HL-60/S4 treated with phorbol 12-myristate 13-acetate at 8.2 ng/mL for 4 days and 3 days (cell line): ENCODE measurements around the gene SCIN.

ENCODE experiments used
- in situ Hi-C: fragments of 300-500 bp; cut with MboI; formaldehyde crosslinking; loops from 2 replicates; pipeline ENCODE4 v1.15.0; 2022; ENCODE audit warnings: low sequenced_read_pairs

SCIN gene

DNA sequence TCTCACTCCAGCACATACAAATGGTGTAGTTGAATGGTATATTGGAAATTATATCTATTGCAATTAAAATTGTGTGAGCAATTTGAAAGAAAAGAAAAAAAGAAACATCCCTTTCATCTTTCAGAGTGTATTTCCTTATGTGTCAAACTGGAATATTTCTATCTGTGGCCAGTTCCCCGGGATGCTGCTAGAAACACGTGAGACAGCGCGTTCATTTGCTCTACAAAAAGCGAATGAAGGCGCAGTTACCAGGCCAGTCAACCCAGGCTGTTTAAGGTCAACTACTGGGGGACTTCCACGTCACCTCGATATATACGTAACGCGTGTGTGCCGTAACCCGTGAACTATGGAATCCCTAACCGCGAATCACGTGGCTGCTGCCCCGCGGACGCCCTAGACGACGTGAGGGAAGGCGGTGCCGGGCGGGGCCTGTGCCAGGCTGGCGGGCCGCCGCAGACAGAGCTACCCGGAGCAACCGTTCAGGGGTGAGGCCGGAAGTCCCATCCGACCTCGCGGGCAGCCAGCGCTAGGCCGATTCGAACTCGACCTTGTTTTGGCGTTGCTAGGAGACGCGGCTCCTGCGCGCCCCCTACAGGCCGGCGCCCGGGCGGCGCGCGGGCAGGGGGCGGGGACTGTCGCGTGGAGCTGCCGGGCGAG is 115.8 kb downstream of the SCIN start:
- in situ Hi-C loops: loop anchor here (25.0 kb wide), 2 partner anchors 376 to 576 kb away; no protein-coding TSS in a partner anchor

- in situ Hi-C loops: loop anchor here (25.0 kb wide), 2 partner anchors 375 to 575 kb away; no protein-coding TSS in a partner anchor
Observed at GRCh38 chr7:12686891-12687717, 116.6 kb downstream of the SCIN start, which contains the start of gene ARL4A. TSS of gene ARL4A (plus strand) at chr7:12687633. CDS start at chr7:12688255, 622 bp downstream.

- in situ Hi-C loops: loop anchor here (25.0 kb wide), 2 partner anchors 375 to 575 kb away; no protein-coding TSS in a partner anchor
Observed at GRCh38 chr7:12687718-12688171, 117.2 kb downstream of the SCIN start.

DNA sequence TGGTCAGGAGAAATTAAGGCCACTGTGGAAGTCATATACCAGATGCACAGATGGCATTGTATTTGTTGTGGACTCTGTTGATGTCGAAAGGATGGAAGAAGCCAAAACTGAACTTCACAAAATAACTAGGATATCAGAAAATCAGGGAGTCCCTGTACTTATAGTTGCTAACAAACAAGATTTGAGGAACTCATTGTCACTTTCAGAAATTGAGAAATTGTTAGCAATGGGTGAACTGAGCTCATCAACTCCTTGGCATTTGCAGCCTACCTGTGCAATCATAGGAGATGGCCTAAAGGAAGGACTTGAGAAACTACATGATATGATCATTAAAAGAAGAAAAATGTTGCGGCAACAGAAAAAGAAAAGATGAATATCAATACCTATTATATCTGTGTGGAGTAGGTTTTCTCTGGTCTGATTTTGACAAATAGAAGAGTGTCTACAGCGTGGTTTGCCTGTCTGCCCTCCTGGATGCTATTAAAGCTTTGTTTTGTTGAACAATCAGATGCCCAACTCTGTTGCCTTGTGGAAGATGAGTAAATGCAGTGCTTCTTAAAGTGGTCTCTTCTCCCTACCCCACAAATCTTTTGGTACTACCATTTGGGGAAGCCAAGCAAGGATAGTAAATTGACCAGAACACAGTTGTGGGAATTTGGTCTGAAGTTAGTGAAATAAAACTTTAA is 118.1 kb downstream of the SCIN start:
- in situ Hi-C loops: loop anchor here (25.0 kb wide), 2 partner anchors 374 to 574 kb away; no protein-coding TSS in a partner anchor

GRCh38 chr7:12689451-12689850 is 118.9 kb downstream of the SCIN start:
- in situ Hi-C loops: loop anchor here (25.0 kb wide), 2 partner anchors 373 to 573 kb away; no protein-coding TSS in a partner anchor

DNA sequence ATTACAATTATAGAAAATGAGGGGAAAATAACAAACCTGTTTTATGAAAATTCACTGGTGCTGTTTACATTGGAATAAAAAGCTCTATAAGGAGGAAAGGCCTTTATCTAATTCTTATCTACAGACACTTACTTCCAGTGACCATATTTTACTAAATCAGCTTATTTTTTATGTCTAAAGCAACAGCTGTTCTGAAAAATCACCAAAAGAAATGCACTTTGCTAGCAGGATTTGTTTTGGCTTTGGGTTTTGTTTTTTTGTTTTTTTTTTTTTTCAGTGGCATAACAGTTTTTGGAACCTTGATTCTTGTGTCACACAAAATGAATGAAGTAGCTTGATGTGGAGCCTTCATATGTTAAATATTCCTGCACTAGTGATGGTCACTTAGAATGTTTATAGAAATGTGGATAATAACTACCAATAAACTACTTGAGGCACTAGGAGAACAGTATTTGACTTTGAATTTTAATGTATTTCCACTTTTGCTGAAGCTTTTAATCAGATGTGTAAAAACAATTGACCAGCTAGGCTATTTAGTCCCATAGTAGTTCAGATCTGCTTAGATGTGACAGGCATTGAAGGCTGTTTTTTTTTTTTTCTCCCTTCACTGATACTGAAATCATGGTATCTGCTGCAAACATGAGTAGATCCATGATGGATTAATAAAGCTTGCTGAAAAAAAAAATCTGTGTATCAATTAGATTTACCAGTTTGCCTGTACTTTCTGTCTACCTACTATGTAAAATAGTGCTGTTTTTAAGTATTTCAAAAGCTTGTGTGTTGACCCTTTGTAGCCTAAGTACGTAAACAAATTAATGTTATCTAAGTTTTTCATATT is 119.7 kb downstream of the SCIN start:
- in situ Hi-C loops: loop anchor here (25.0 kb wide), 2 partner anchors 372 to 572 kb away; no protein-coding TSS in a partner anchor

- in situ Hi-C loops: loop anchor here (25.0 kb wide), 2 partner anchors 371 to 571 kb away; no protein-coding TSS in a partner anchor
Observed at GRCh38 chr7:12691388-12691787, 120.9 kb downstream of the SCIN start.

DNA sequence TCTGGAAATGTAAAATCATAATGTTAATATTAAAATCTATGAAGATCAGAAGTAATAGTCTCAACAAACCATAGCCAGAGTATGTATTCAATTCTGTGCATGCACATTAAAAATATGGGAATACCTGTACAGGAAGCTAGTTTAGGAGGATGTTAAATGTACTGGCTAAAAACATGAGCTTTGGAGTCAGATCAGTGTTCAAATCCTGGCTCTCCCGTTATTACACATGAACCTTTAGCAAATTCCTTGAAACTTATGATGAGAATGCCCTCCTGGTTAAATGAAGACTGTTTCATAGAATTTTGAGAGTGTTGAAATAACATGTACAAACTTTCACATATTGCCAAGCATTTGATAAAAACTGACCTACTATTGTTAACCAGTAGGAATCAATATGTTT is 121.5 kb downstream of the SCIN start:
- in situ Hi-C loops: loop anchor here (25.0 kb wide), 2 partner anchors 370 to 570 kb away; no protein-coding TSS in a partner anchor

DNA sequence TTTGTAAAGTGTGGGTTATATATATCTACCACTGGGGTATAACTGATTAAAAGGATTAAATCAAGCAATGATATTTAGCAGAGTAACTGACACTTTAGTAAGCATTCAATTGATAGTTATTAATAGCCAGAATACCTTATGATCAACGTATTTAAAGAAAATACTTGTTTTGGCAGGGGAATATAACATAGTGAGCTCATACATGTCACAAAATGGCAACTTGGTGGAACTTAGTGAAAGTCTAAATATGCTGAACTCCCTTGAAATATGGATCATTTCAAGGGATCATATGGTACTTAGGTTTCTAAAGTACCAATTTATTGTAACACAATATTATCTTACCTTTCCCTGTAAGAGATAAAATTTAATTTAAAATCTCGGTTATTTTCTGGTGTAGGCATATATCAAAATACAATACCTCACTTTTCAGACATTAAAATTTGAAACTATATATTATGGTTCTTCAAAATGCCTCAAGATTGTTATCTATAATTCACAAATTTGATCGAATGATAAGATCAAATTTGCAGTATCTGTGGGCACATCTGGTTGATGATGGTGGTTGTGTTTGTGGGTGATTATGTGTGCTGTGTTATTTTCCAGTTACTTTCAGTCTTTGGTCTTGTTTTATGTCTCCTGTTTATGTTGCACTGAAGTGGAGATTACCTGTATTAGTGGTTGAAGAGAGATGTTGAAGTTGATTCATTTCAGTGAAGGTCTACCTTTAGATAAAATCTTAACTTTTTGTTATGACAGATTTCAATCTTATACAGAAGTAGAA is 122.1 kb downstream of the SCIN start:
- in situ Hi-C loops: loop anchor here (25.0 kb wide), 2 partner anchors 370 to 570 kb away; no protein-coding TSS in a partner anchor

- in situ Hi-C loops: loop anchor here (25.0 kb wide), 2 partner anchors 367 to 567 kb away; no protein-coding TSS in a partner anchor
Observed at GRCh38 chr7:12694817-12695216, 124.3 kb downstream of the SCIN start.

DNA sequence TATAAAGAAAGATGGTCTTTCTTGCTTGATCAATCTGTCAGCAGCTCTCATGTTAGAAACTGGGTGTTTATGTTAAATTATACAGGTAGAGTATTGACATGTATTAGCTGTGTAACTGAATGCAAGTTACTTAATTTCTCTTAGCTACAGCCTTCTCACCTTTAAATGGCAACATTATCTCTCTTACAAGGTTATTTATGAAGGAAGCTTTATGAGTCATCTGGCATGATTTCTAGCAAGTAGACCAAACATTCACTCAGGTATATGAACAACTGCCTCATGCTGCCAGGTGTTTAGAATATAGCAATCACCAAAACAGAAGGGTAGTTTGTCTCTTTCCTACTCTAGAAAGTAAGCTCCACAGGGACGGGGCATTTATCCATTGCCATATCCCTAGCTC is 125.4 kb downstream of the SCIN start:
- in situ Hi-C loops: loop anchor here (25.0 kb wide), 2 partner anchors 366 to 566 kb away; no protein-coding TSS in a partner anchor

DNA sequence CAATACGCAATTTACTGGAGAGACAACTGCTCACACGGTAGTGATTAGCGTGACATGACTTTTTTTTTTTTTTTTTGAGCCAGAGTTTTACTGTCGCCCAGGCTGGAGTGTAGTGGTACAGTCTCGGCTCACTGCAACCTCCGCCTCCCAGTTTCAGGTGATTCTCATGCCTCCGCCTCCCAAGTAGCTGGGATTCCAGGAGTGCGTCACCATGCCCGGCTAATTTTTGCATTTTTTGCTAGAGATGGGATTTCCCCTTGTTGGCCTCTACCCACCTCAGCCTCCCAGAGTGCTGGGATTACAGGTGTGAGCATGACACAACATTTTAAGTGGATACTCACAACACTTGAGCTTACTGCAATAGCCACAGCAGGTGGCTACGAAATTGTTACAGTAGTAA is 128.8 kb downstream of the SCIN start:
- in situ Hi-C loops: loop anchor here (25.0 kb wide), 2 partner anchors 363 to 563 kb away; no protein-coding TSS in a partner anchor

DNA sequence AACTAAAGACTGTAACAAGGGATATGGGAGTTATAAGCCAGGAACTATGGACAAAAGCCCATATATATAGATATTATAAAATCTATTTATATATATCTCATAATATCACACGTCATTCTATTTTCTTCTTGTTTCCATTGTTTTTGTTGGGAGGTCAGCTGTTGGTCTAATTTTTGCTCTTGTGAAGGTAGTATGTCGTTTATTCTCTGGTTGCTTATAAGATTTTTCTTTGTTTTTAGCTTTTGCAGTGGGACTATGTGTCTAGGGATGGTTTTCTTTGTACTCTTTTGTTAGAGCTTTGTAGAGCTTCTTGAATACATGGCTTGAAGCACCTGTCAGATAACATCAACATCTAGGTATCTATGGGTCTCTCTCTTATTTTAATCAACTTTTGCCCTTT is 130.9 kb downstream of the SCIN start:
- in situ Hi-C loops: no loop called here

- in situ Hi-C loops: no loop called here
Observed at GRCh38 chr7:12703881-12704280, 133.4 kb downstream of the SCIN start.

GRCh38 chr7:12705878-12706277 is 135.4 kb downstream of the SCIN start:
- in situ Hi-C loops: no loop called here

DNA sequence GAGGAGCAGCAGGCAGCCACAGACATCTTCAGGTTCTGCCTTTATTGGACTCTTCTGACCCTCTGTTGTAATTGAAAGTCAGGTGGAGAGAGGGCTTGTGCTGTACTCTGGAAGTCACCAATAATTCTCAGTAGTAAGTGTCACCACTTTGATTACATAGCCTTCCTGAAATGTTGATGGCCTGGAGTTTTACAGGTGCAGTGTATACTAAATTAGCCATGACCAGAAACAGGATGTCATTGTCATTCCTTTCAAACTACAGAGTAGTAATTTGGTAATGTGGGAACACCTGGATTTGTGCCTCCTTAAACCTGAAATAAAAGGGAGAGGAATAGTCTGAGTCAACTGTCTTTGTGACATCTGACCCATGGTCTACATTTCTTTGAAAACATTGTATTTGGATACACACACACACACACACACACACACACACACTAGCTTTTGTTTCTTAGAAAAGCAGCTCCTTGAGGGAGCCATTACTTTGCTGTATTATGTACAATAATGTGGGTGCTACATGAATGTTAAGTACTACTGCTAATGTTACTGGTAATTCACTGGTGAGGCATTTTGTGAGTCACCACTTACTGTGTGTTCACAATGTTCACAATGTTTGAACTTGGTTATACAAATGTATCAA is 136.5 kb downstream of the SCIN start:
- in situ Hi-C loops: no loop called here

DNA sequence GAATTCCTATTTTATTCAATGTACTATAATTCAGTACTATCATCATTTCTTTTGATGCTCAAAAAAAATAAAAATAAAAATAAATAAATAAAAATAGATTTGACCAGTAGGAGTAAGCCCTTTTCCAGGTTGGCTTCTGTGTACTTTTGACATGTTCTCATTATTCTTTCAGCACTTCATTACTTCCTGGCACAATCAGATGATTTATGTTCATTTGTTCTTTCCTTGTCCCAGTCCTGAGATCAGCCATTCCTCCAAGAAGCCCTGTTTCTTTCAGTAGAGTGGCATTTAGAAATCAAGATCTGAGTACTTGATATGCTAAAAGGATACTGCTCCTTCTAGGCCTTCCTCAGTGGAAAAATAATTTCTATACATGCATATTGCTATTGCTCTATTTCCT is 137.8 kb downstream of the SCIN start:
- in situ Hi-C loops: no loop called here
